ENCODE measurements around the gene OR10H1.

The OR10H1 gene, protein sequence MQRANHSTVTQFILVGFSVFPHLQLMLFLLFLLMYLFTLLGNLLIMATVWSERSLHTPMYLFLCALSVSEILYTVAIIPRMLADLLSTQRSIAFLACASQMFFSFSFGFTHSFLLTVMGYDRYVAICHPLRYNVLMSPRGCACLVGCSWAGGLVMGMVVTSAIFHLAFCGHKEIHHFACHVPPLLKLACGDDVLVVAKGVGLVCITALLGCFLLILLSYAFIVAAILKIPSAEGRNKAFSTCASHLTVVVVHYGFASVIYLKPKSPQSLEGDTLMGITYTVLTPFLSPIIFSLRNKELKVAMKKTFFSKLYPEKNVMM

GRCh38 chr19:15815306-15815705, at the start of gene OR10H1:
Gene OR10H1, minus strand, starts transcription at chr19:15815664. Its CDS starts 7,627 bp downstream, at chr19:15808037.
- TF ChIP-seq CTCF (IDR thresholded peaks at IDR 0.05; ENCODE audit: control insufficient read depth, extremely low read depth, insufficient read depth), result no peak
- no peak within 1 kb of the TSS for H3K4me3 ChIP-seq (ENCODE audit: low read depth, low read length)
- DNase-seq (ENCODE audit: low read depth), result no peak

GRCh38 chr19:15864824-15865223, 49.4 kb upstream of the OR10H1 start:
- H3K4me3 ChIP-seq (ENCODE audit: low read depth, low read length), result no peak overlapping the region
- no peak for DNase-seq (ENCODE audit: low read depth)
- TF ChIP-seq CTCF (IDR thresholded peaks at IDR 0.05; ENCODE audit: control insufficient read depth, extremely low read depth, insufficient read depth), result no peak

- no peak for TF ChIP-seq CTCF (IDR thresholded peaks at IDR 0.05; ENCODE audit: control insufficient read depth, extremely low read depth, insufficient read depth)
- DNase-seq (ENCODE audit: low read depth), result no peak
- H3K4me3 ChIP-seq (ENCODE audit: low read depth, low read length), result no peak overlapping the region
Measured at GRCh38 chr19:15863272-15863671, 47.8 kb upstream of the OR10H1 start.

GRCh38 chr19:15862444-15862843, 47.0 kb upstream of the OR10H1 start:
- no peak overlapping the region for H3K4me3 ChIP-seq (ENCODE audit: low read depth, low read length)
- DNase-seq (ENCODE audit: low read depth), result no peak
- no peak for TF ChIP-seq CTCF (IDR thresholded peaks at IDR 0.05; ENCODE audit: control insufficient read depth, extremely low read depth, insufficient read depth)

- H3K4me3 ChIP-seq (ENCODE audit: low read depth, low read length), result no peak overlapping the region
- TF ChIP-seq CTCF (IDR thresholded peaks at IDR 0.05; ENCODE audit: control insufficient read depth, extremely low read depth, insufficient read depth), result no peak
- DNase-seq (ENCODE audit: low read depth), result no peak
Measured at GRCh38 chr19:15860522-15860921, 45.1 kb upstream of the OR10H1 start.

DNA sequence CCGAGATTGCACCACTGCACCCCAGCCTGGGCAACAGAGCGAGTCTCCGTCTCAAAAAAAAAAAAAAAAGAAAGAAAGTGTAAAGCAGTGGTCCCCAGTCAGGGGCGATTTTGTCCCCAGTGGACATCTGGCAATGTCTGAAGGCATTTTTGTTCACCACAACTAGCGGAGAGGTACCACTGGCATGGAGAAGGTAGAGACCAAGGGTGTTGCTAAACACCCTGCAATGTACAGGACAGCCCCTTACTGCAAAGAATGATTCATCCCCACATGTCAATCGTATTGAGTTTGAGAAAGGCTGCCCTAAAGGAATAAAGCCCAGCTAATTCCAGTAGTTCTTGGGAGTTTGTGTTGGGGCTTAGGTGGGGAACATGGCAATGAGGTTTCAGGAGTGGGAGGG, 43.7 kb upstream of the OR10H1 start:
- no peak for TF ChIP-seq CTCF (IDR thresholded peaks at IDR 0.05; ENCODE audit: control insufficient read depth, extremely low read depth, insufficient read depth)
- no peak for DNase-seq (ENCODE audit: low read depth)
- no peak overlapping the region for H3K4me3 ChIP-seq (ENCODE audit: low read depth, low read length)

DNA sequence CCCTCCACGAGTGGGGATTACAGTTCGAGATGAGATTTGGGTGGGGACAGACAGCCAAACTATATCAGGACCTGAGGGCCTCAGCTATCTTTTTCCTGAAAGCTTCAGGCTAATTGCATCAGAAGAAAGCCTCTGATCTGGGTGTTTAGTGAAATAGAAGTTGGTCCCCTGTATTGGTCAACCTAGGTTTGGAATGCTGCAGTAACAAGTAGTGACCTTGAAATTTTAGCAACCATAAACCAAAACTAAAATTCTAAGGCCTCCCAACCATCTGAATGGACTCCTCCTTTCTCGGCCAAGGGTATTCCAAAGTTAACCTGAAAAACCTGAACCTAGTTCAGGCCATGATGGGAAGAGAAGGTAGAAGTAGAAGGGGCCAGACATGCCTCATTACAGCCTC, 34.9 kb upstream of the OR10H1 start:
- DNase-seq (ENCODE audit: low read depth), result no peak
- TF ChIP-seq CTCF (IDR thresholded peaks at IDR 0.05; ENCODE audit: control insufficient read depth, extremely low read depth, insufficient read depth), result no peak
- H3K4me3 ChIP-seq (ENCODE audit: low read depth, low read length), result no peak overlapping the region

Measured in LNCaP clone FGC (cell line).